HepG2 (cell line): ENCODE measurements around the gene RAD23A. TPM values are rescaled to one million over a fixed set of nuclear protein-coding genes. Genes with fewer than 3 reads are reported as not detected.

Experiments used
- CAMTA2 ChIP-seq: sonication (generic); formaldehyde crosslinking; IDR thresholded peaks from 2 replicates; pipeline ENCODE4 v1.4.0; 2020; ENCODE audit warnings: mild to moderate bottlenecking, missing genetic modification reagents, borderline replicate concordance
- ETV6 ChIP-seq: sonication (generic); formaldehyde crosslinking; conservative IDR thresholded peaks from 2 replicates; pipeline ENCODE4 v1.4.0; 2020; ENCODE audit warnings: missing genetic modification reagents
- HDAC2 ChIP-seq: sonication (generic); formaldehyde crosslinking; IDR thresholded peaks from 2 replicates; pipeline ENCODE4 v1.4.0; 2020; ENCODE audit warnings: missing genetic modification reagents
- HMGA1 ChIP-seq: sonication (generic); formaldehyde crosslinking; conservative IDR thresholded peaks from 2 replicates; pipeline ENCODE4 v1.4.0; 2020; ENCODE audit warnings: missing genetic modification reagents
- MED8 ChIP-seq: sonication (generic); formaldehyde crosslinking; IDR thresholded peaks from 2 replicates; pipeline ENCODE4 v1.8.1; 2023; ENCODE audit warnings: mild to moderate bottlenecking, missing genetic modification reagents; ENCODE audit not compliant: insufficient replicate concordance
- MZF1 ChIP-seq: sonication (generic); formaldehyde crosslinking; IDR thresholded peaks from 2 replicates; pipeline ENCODE4 v1.8.1; 2023; ENCODE audit warnings: mild to moderate bottlenecking, missing genetic modification reagents, borderline replicate concordance
- PCBP2 ChIP-seq: fragments of 200-400 bp; formaldehyde crosslinking; optimal IDR thresholded peaks from 2 replicates; pipeline ENCODE3; 2018; ENCODE audit warnings: low read length, low read depth; ENCODE audit not compliant: poor library complexity, severe bottlenecking
- SNAPC2 ChIP-seq: sonication (generic); formaldehyde crosslinking; IDR thresholded peaks from 2 replicates; pipeline ENCODE4 v1.8.1; 2022; ENCODE audit warnings: mild to moderate bottlenecking, missing genetic modification reagents
- SOX6 ChIP-seq, 2 experiments: fragments of 450-650 bp in 1 of 2; sonication (generic) in 1 of 2; formaldehyde crosslinking in 1 of 2; IDR thresholded peaks; 2 replicates each; pipeline versions ENCODE4 v1.4.0 to v1.6.1; 2017 to 2020; ENCODE audit warnings: antibody characterized with exemption in 1 of 2, mild to moderate bottlenecking in 1 of 2, missing genetic modification reagents in 1 of 2
- SRSF1 ChIP-seq: fragments of 200-400 bp; formaldehyde crosslinking; optimal IDR thresholded peaks from 2 replicates; pipeline ENCODE3; 2017; ENCODE audit warnings: mild to moderate bottlenecking, low read depth, low read length, moderate library complexity
- STAG1 ChIP-seq: sonication (generic); formaldehyde crosslinking; IDR thresholded peaks from 2 replicates; pipeline ENCODE4 v1.4.0; 2020; ENCODE audit warnings: missing genetic modification reagents
- ZBTB25 ChIP-seq: IDR thresholded peaks from 2 replicates; pipeline ENCODE4 v1.6.1; 2018; ENCODE audit warnings: missing genetic modification reagents
- ZEB1 ChIP-seq: IDR thresholded peaks from 2 replicates; pipeline ENCODE4 v1.6.1; 2012; ENCODE audit warnings: mild to moderate bottlenecking, low read depth, inconsistent platforms; ENCODE audit not compliant: insufficient replicate concordance
- ZFP41 ChIP-seq: sonication (generic); formaldehyde crosslinking; IDR thresholded peaks from 2 replicates; pipeline ENCODE4 v1.4.0; 2020; ENCODE audit warnings: mild to moderate bottlenecking, missing genetic modification reagents, borderline replicate concordance
- ZMYM3 ChIP-seq: sonication (generic); formaldehyde crosslinking; IDR thresholded peaks from 2 replicates; pipeline ENCODE4 v1.5.1; 2020; ENCODE audit warnings: mild to moderate bottlenecking, missing genetic modification reagents
- ZNF460 ChIP-seq: sonication (generic); formaldehyde crosslinking; IDR thresholded peaks from 2 replicates; pipeline ENCODE4 v1.5.1; 2020; ENCODE audit warnings: missing genetic modification reagents, mild to moderate bottlenecking, borderline replicate concordance
- ZNF547 ChIP-seq: sonication (generic); formaldehyde crosslinking; IDR thresholded peaks from 2 replicates; pipeline ENCODE4 v1.5.1; 2020; ENCODE audit warnings: mild to moderate bottlenecking, missing genetic modification reagents
- ZSCAN20 ChIP-seq: sonication (generic); formaldehyde crosslinking; IDR thresholded peaks from 2 replicates; pipeline ENCODE4 v1.4.0; 2020; ENCODE audit warnings: missing genetic modification reagents, mild to moderate bottlenecking, borderline replicate concordance
- ZZZ3 ChIP-seq: sonication (generic); formaldehyde crosslinking; IDR thresholded peaks from 2 replicates; pipeline ENCODE4 v1.4.0; 2020; ENCODE audit warnings: missing genetic modification reagents, mild to moderate bottlenecking, borderline replicate concordance
- polyA plus RNA-seq, 8 experiments: library from polyadenylated mRNA; depleted of rRNA in 3 of 8; stranded (reverse) in 7 of 8; unstranded in 1 of 8; fragments of >200 nt; fragmentation: Illumina TruSeq in 4 of 8; extraction: Trizol in 4 of 8; gene quantifications; 2 replicates each; pipeline versions ENCODE4 v1.2.1 to v1.2.3, GENCODE V29; 2011 to 2016; ENCODE audit warnings: low read depth in 4 of 8, missing spikeins in 1 of 8, mixed read lengths in 1 of 8; ENCODE audit not compliant: insufficient read depth in 1 of 8
- total RNA-seq, 5 experiments: library from RNA; depleted of rRNA; stranded (reverse); fragments of >200 nt; fragmentation: Illumina TruSeq; extraction: Trizol; gene quantifications; 2 replicates each; pipeline ENCODE4 v1.2.3, GENCODE V29; 2016; ENCODE audit warnings: low read depth in 1 of 5
- TF ChIP-seq, protein P1 (sequence below): IDR thresholded peaks from 2 replicates; pipeline ENCODE4 v1.4.0; 2020; ENCODE audit warnings: mild to moderate bottlenecking, missing genetic modification reagents
- TF ChIP-seq, protein P2 (sequence below): sonication (generic); formaldehyde crosslinking; IDR thresholded peaks from 2 replicates; pipeline ENCODE4 v1.5.1; 2020; ENCODE audit warnings: mild to moderate bottlenecking, moderate library complexity, missing genetic modification reagents
- TF ChIP-seq, protein P3 (sequence below): IDR thresholded peaks from 2 replicates; pipeline ENCODE4 v1.6.1; 2016; ENCODE audit warnings: control low read depth

The RAD23A gene
- total and polyA plus RNA-seq, 2 of the 13 experiments (the other 11 are each of a cell fraction or from before 2014, with no cell fraction given), result 42.5 to 54.2 TPM

DNA sequence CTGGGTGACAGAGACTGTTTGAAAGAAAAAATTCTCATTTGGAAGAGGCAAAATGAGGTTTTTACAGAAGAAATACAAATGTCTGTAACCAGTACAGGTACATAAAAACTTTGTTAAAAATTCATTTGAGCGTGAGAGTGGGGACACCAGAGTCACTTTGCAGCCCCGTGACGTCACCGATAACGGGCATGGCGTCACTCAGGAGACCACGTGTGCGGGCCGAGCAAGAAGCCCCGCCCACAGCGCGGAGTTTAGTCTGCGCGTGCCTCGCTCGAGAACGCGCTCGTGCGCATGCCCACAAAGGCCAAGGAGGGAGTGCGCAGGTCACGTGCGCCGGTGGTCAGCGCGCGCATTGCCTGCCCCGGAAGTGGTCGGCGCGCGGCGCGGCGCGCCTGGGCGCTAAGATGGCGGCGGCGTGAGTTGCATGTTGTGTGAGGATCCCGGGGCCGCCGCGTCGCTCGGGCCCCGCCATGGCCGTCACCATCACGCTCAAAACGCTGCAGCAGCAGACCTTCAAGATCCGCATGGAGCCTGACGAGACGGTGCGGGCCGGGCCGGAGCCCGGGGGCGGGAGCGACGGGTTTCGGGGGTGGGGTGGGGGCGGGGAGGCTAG is at the start of gene RAD23A (continued):
- TF ChIP-seq SRSF1, result peak; percentile 69
- TF ChIP-seq ZNF547 (CRISPR knock-in tag), result no peak; the same call in 1 of the 2 replicates
- TF ChIP-seq STAG1 (CRISPR knock-in tag), result no peak
- no peak for TF ChIP-seq SNAPC2
- no peak for TF ChIP-seq ZSCAN20 (CRISPR knock-in tag)
- no peak for TF ChIP-seq ZMYM3 (CRISPR knock-in tag)
- peak; percentile 63 for TF ChIP-seq HDAC2 (CRISPR knock-in tag)
- TF ChIP-seq ZZZ3, result 0 out of 2 replicates have a peak, but pooled peaks have one; percentile 48
- TF ChIP-seq HMGA1, result no peak
- TF ChIP-seq, protein P1, sequence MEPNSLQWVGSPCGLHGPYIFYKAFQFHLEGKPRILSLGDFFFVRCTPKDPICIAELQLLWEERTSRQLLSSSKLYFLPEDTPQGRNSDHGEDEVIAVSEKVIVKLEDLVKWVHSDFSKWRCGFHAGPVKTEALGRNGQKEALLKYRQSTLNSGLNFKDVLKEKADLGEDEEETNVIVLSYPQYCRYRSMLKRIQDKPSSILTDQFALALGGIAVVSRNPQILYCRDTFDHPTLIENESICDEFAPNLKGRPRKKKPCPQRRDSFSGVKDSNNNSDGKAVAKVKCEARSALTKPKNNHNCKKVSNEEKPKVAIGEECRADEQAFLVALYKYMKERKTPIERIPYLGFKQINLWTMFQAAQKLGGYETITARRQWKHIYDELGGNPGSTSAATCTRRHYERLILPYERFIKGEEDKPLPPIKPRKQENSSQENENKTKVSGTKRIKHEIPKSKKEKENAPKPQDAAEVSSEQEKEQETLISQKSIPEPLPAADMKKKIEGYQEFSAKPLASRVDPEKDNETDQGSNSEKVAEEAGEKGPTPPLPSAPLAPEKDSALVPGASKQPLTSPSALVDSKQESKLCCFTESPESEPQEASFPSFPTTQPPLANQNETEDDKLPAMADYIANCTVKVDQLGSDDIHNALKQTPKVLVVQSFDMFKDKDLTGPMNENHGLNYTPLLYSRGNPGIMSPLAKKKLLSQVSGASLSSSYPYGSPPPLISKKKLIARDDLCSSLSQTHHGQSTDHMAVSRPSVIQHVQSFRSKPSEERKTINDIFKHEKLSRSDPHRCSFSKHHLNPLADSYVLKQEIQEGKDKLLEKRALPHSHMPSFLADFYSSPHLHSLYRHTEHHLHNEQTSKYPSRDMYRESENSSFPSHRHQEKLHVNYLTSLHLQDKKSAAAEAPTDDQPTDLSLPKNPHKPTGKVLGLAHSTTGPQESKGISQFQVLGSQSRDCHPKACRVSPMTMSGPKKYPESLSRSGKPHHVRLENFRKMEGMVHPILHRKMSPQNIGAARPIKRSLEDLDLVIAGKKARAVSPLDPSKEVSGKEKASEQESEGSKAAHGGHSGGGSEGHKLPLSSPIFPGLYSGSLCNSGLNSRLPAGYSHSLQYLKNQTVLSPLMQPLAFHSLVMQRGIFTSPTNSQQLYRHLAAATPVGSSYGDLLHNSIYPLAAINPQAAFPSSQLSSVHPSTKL, result peak; percentile 43; the same call in 1 of the 2 replicates
- peak; percentile 63; the same call in 1 of the 2 replicates for TF ChIP-seq ETV6 (CRISPR knock-in tag)
- TF ChIP-seq CAMTA2, result no peak
- no peak for TF ChIP-seq ZFP41 (CRISPR knock-in tag)
- no peak for TF ChIP-seq MZF1
- no peak for TF ChIP-seq ZNF460 (CRISPR knock-in tag)
- no peak for TF ChIP-seq ZEB1
- TF ChIP-seq, protein P2, sequence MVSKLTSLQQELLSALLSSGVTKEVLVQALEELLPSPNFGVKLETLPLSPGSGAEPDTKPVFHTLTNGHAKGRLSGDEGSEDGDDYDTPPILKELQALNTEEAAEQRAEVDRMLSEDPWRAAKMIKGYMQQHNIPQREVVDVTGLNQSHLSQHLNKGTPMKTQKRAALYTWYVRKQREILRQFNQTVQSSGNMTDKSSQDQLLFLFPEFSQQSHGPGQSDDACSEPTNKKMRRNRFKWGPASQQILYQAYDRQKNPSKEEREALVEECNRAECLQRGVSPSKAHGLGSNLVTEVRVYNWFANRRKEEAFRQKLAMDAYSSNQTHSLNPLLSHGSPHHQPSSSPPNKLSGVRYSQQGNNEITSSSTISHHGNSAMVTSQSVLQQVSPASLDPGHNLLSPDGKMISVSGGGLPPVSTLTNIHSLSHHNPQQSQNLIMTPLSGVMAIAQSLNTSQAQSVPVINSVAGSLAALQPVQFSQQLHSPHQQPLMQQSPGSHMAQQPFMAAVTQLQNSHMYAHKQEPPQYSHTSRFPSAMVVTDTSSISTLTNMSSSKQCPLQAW (CRISPR knock-in tag), result peak; percentile 55; the same call in 1 of the 2 replicates
- TF ChIP-seq PCBP2, result no peak
- peak; percentile 58 for TF ChIP-seq MED8 (CRISPR knock-in tag)
- TF ChIP-seq SOX6 (IDR thresholded peaks at IDR 0.05), result no peak
- TF ChIP-seq SOX6 (CRISPR knock-in tag; IDR thresholded peaks at IDR 0.05), result peak; percentile 44; the same call in 1 of the 2 replicates
- TF ChIP-seq ZBTB25 (CRISPR knock-in tag), result peak; percentile 77; the same call in 1 of the 2 replicates
- TF ChIP-seq, protein P3, sequence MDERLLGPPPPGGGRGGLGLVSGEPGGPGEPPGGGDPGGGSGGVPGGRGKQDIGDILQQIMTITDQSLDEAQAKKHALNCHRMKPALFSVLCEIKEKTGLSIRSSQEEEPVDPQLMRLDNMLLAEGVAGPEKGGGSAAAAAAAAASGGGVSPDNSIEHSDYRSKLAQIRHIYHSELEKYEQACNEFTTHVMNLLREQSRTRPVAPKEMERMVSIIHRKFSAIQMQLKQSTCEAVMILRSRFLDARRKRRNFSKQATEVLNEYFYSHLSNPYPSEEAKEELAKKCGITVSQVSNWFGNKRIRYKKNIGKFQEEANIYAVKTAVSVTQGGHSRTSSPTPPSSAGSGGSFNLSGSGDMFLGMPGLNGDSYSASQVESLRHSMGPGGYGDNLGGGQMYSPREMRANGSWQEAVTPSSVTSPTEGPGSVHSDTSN (CRISPR knock-in tag), result no peak
